Posterior cingulate gyrus (tissue), 11 donors: Measurements from ENCODE around the gene RAMACL.

ENCODE experiments used
- DNase-seq, 10 donors: peaks; one replicate each; pipeline versions ENCODE4 v3.0.0 to v3.0.0-alpha.2; 2020 to 2021; ENCODE audit warnings: mixed read lengths in 3 of 10
- intact Hi-C: fragments of 100-400 bp; cut with DNase I; formaldehyde crosslinking; loops from one replicate; pipeline ENCODE4 v1.15.1; 2023

The RAMACL gene

GRCh38 chr6:166581091-166581511 lies 5.4 kb downstream of the RAMACL start:
- intact Hi-C loops, result no loop called here
- no peak for DNase-seq

- intact Hi-C loops, result no loop called here
- DNase-seq, result no peak
Measured at GRCh38 chr6:166580076-166581050, 6.1 kb downstream of the RAMACL start.

- intact Hi-C loops, result no loop called here
Measured at GRCh38 chr6:166579237-166579850, 7.1 kb downstream of the RAMACL start.

GRCh38 chr6:166578536-166579236 lies 7.8 kb downstream of the RAMACL start:
- DNase-seq, result no peak
- intact Hi-C loops, result no loop called here

More at GRCh38 chr6:166579237-166579850, 7.1 kb downstream of the RAMACL start:
- DNase-seq, result no peak

GRCh38 chr6:166575205-166575604 lies 11.3 kb downstream of the RAMACL start:
- intact Hi-C loops, result no loop called here
- DNase-seq, result peak in 3 of 10 donors; percentile 30 to 82 (median 42)

- no peak for DNase-seq
- intact Hi-C loops, result no loop called here
Measured at GRCh38 chr6:166573511-166574216, 12.8 kb downstream of the RAMACL start.

GRCh38 chr6:166572370-166573261 lies 13.9 kb downstream of the RAMACL start:
- DNase-seq, result no peak
- intact Hi-C loops, result no loop called here

GRCh38 chr6:166570929-166571713 lies 15.4 kb downstream of the RAMACL start:
- intact Hi-C loops, result no loop called here
- DNase-seq, result no peak

- intact Hi-C loops, result no loop called here
- DNase-seq, result no peak
Measured at GRCh38 chr6:166569206-166569605, 17.3 kb downstream of the RAMACL start.

- no peak for DNase-seq
- intact Hi-C loops, result no loop called here
Measured at GRCh38 chr6:166567813-166568212, 18.7 kb downstream of the RAMACL start.

GRCh38 chr6:166567107-166567506 lies 19.4 kb downstream of the RAMACL start:
- intact Hi-C loops, result no loop called here
- DNase-seq, result no peak

- intact Hi-C loops, result no loop called here
- DNase-seq, result no peak
Measured at GRCh38 chr6:166566026-166567011, 20.2 kb downstream of the RAMACL start.

GRCh38 chr6:166565084-166565967 lies 21.2 kb downstream of the RAMACL start:
- no peak for DNase-seq
- intact Hi-C loops, result no loop called here

GRCh38 chr6:166563805-166564204 lies 22.7 kb downstream of the RAMACL start:
- no peak for DNase-seq
- intact Hi-C loops, result no loop called here

GRCh38 chr6:166563200-166563599 lies 23.3 kb downstream of the RAMACL start:
- intact Hi-C loops, result no loop called here
- DNase-seq, result no peak

- DNase-seq, result no peak
Measured at GRCh38 chr6:166562726-166563125, 23.8 kb downstream of the RAMACL start.

More at GRCh38 chr6:166562726-166563125, 23.8 kb downstream of the RAMACL start:
- intact Hi-C loops, result no loop called here
